GM12891 (cell line): ENCODE measurements around the gene PRRC2A.

Source experiments
- PAX5 ChIP-seq: IDR thresholded peaks from 2 replicates; pipeline ENCODE4 v1.6.1; 2011; ENCODE audit warnings: low read length, moderate library complexity, mild to moderate bottlenecking; ENCODE audit not compliant: insufficient read depth, severe bottlenecking
- POLR2A ChIP-seq: IDR thresholded peaks from 2 replicates; pipeline ENCODE4 v1.6.1; 2011; ENCODE audit warnings: low read depth, low read length, control low read depth
- POLR2AphosphoS5 ChIP-seq: IDR thresholded peaks from 2 replicates; pipeline ENCODE4 v1.6.1; 2011; ENCODE audit warnings: low read depth, low read length, control low read depth
- POU2F2 ChIP-seq: IDR thresholded peaks from 2 replicates; pipeline ENCODE4 v1.6.1; 2011; ENCODE audit warnings: low read depth, mild to moderate bottlenecking, control low read depth, low read length, moderate library complexity
- SPI1 ChIP-seq: IDR thresholded peaks from 2 replicates; pipeline ENCODE4 v1.6.1; 2011; ENCODE audit warnings: low read depth, low read length, control low read depth
- TAF1 ChIP-seq: IDR thresholded peaks from 2 replicates; pipeline ENCODE4 v1.6.1; 2011; ENCODE audit warnings: low read depth, low read length, control low read depth

GRCh38 chr6:31624070-31624469 lies 3.6 kb downstream of the PRRC2A start:
- no peak for TF ChIP-seq POLR2A
- TF ChIP-seq POLR2AphosphoS5, result no peak
- TF ChIP-seq TAF1, result no peak
- TF ChIP-seq POU2F2, result no peak
- TF ChIP-seq SPI1, result no peak
- TF ChIP-seq PAX5, result no peak
